T-helper 1 cell (primary cell): ENCODE measurements around the gene MRPL2.
"Not testable (repeated sequence)": the region's sequence is repeated elsewhere in the genome, so short reads cannot be mapped to it uniquely, and the experiment has no call there.

Source experiments
- DNase-seq, 5 donors: peaks; one replicate each; pipeline ENCODE4 v3.0.0-alpha.2; 2012 to 2020

Gene MRPL2

GRCh38 chr6:43052225-43052841, 6.9 kb downstream of the MRPL2 start:
- no peak for DNase-seq

GRCh38 chr6:43050981-43051380, 8.3 kb downstream of the MRPL2 start:
- no peak for DNase-seq

- no peak for DNase-seq
Observed at GRCh38 chr6:43047998-43048397, 11.2 kb downstream of the MRPL2 start.

GRCh38 chr6:43045371-43045930, 13.8 kb downstream of the MRPL2 start:
- no peak for DNase-seq

- DNase-seq: no peak
Observed at GRCh38 chr6:43043310-43043709, 15.9 kb downstream of the MRPL2 start.

GRCh38 chr6:43041475-43041874, 17.8 kb downstream of the MRPL2 start:
- not testable (repeated sequence) for DNase-seq

GRCh38 chr6:43040542-43041257, 18.5 kb downstream of the MRPL2 start:
- no peak for DNase-seq

- DNase-seq: no peak
Observed at GRCh38 chr6:43038727-43039126, 20.5 kb downstream of the MRPL2 start.

GRCh38 chr6:43037706-43038105, 21.5 kb downstream of the MRPL2 start:
- no peak for DNase-seq

- no peak for DNase-seq
Observed at GRCh38 chr6:43037197-43037596, 22.0 kb downstream of the MRPL2 start.

GRCh38 chr6:43036712-43037111, 22.5 kb downstream of the MRPL2 start:
- no peak for DNase-seq

- no peak for DNase-seq
Observed at GRCh38 chr6:43035495-43036194, 23.6 kb downstream of the MRPL2 start.

GRCh38 chr6:43034190-43034525, 25.1 kb downstream of the MRPL2 start:
- no peak for DNase-seq

GRCh38 chr6:43033496-43034189, 25.6 kb downstream of the MRPL2 start:
- DNase-seq: no peak

GRCh38 chr6:43032326-43032725, 26.9 kb downstream of the MRPL2 start:
- DNase-seq: no peak

- DNase-seq: no peak
Observed at GRCh38 chr6:43029120-43029519, 30.1 kb downstream of the MRPL2 start.

- DNase-seq: no peak
Observed at GRCh38 chr6:43026365-43026764, 32.9 kb downstream of the MRPL2 start.

GRCh38 chr6:43024436-43024835, 34.8 kb downstream of the MRPL2 start:
- DNase-seq: no peak

- DNase-seq: peak; percentile 25 to 61 (median 50)
Observed at GRCh38 chr6:43021270-43022047, 37.8 kb downstream of the MRPL2 start, which contains the start of gene RRP36. TSS of gene RRP36 (plus strand) at chr6:43021623. CDS start at chr6:43021655, 32 bp downstream.

- no peak for DNase-seq
Observed at GRCh38 chr6:43020847-43021246, 38.4 kb downstream of the MRPL2 start.

GRCh38 chr6:43020052-43020705, 39.1 kb downstream of the MRPL2 start:
- DNase-seq: no peak

GRCh38 chr6:43019152-43019551, 40.1 kb downstream of the MRPL2 start:
- no peak for DNase-seq
